CMK (cell line): ENCODE data around the gene DHX35.

Experiments used
- DNase-seq: peaks from one replicate; pipeline ENCODE4 v3.0.0-alpha.2; 2010; ENCODE audit warnings: low read depth

DHX35 gene

GRCh38 chr20:39021748-39022147 is 59.6 kb downstream of the DHX35 start:
- DNase-seq, result no peak

DNA sequence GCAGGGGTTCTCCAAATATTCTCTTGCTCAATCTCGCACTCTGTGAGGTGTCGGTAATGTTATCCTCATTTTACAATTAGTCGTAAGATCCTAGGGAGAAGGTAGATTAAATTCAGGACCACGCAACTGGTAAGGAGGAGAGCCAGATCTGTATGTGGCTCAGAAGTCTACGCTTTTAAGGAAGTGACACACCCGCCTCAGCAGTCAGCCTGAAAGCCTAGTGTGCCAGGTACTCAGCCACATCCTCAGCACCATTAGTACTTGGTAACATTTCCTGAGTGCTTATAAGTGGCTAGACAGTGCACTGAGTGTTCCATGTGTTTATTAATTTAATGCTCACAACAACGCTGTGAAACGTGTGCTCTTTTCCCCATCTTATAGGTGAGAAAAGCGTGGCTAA is 63.7 kb downstream of the DHX35 start:
- no peak for DNase-seq

DNA sequence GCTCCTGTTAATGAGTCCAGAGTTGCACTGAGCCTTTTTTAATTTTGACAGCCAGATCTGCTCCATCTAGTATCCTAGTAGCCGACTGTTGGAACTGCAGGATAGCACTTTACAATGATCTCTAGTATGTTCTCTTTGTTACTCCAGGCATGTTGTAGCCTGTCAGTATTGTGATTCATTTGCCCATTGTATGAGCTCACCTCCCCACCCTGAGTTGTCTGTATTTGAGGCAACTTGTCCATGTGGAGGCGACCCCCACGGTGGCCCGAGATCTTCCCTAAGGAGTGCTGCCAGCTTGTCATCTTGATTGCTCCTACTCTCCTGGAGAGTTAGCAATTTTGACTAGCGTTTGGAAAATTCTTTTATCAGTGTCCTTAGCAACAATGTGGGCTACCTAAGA is 67.2 kb downstream of the DHX35 start:
- DNase-seq, result no peak

DNA sequence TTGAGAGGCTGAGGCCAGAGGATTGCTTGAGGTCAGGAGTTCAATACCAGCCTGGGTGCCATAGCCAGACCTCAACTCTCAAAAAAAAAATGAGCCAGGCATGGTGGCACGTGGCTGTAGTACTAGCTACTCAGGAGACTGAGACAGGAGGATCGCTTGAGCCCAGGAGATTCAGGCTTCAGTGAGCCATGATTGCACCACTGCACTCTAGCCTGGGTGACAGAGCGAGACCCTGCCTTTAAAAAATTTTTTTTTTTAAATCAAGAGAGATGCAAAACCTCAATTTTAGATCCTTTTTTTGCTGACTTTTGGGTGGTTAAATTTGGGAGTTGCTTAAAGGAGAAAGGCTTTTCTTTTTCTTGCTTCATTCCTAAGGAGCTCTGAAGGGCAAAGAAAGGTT is 70.9 kb downstream of the DHX35 start:
- DNase-seq, result no peak

- no peak for DNase-seq
These were observed 73.9 kb downstream of the DHX35 start for GRCh38 chr20:39036011-39036410.

- DNase-seq, result no peak
These were observed 74.7 kb downstream of the DHX35 start for GRCh38 chr20:39036851-39037250.

DNA sequence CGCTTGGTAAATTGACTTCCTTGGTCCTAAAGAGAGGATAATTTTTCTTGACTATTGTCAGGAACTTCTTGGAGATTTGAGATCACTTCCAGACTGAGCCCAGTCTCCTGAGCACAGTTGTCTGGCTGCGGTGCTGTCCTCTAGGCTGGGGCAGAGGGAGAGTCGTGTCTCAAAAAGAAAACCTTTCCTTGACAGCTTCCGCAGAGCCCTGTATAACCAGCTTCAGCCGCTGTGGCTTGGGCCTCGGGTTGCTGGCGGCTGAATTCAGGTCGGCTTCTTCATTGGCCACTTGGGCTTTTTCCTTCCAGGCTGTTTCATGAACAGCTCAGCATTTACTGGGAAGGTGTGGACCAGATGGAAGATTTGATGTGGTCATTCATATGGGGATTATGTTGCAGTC is 75.9 kb downstream of the DHX35 start:
- no peak for DNase-seq

- DNase-seq, result no peak
These were observed 76.4 kb downstream of the DHX35 start for GRCh38 chr20:39038495-39038894.

DNA sequence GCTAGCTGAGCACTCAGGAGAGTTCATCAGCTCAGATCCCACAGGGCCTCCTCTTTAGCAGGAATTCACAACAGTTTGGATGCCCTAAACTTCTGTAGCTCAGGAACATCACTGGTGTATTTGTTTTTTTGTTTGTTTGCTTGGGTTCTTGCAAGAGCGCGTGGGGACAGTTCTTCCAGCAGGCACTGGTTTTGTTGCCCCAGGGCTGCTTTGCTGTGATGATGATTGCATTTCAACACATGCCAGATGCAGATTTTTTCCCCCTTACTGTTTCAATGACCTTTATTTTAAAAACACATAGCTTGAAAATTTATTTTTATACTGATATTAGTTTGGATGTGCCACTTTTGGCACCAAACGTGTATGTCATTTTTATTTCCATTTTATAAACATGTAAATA is 77.1 kb downstream of the DHX35 start:
- no peak for DNase-seq

DNA sequence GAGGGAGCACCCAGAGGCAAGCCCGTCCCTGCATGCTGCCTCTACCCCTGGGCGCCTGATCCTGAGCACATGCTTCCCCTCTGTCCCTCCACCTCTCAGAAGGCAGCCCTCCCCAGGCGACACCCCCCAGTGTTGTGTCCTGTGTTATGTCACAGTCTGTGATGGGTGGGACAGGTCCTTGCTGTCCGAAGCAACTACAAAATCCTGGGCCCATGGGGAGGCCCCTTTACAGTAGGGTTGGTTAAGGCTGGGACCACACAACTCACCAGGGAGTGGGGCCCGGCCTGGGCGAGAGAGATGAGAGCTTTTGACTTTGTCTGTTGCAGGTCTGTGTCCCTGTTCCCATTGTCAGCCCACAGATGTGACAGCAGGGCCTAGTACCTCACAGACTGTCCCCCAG is 78.0 kb downstream of the DHX35 start:
- DNase-seq, result no peak

DNA sequence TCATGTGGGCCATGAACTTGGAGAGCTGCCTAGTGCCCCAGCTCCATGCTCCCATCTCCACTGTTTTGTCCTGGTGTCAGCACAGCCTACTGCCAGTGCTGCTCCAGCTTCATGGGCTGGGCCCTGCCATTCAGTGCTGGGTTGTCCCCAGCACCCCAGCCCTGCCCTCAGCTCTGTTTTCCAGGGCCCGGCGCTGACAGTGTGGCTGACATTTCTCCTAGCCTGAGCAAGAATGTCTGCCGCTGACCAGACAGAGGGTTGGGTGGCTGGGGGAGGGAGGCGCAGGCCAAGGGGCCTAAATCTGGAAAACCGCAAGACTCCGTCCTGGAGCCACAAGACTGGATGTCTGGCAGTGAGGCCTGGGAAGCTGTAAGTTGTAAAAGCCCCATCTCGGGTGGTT is 78.9 kb downstream of the DHX35 start:
- DNase-seq, result no peak

DNA sequence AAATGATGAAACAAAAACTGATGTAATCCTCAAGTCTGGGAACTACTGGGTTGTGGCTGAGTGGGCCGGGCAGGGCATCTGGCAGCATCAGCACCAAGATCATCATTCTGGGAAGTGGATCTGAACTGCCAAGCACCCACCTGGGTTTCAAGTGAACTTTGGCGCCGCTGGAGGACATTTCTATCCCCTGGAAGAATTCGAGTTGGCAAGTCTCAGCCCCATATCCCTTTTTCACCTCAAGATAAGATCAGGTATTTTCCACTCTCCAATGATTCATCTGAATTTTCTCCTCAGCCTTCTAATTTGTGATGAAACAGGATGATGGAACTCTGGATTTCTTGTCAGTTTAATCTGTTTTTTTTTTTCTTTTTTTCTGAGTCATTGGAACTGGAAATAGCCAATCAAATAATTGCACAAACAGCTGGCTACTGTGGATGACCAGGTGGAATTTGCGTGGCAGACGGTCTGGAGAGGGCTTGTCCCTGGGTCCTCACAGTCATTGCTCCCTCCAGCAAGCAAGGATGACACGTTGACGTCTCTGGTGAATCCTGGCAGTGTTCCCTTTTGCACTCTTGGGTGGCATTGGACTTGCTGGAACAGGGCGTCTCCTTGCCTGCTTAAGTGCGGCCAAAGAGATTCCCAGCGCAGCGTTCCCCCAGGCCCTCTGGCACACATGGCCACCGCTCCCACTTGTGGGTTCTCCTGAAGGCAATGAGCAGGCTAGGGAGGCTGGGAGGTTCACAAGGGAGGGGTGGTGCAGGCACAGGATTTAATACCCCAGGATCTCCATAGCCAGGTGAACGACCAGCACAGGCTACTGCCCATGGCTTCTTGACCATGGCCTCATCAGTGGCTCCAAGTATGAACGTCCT is 80.4 kb downstream of the DHX35 start:
- no peak for DNase-seq

- no peak for DNase-seq
These were observed 82.4 kb downstream of the DHX35 start for GRCh38 chr20:39044501-39044900.

DNA sequence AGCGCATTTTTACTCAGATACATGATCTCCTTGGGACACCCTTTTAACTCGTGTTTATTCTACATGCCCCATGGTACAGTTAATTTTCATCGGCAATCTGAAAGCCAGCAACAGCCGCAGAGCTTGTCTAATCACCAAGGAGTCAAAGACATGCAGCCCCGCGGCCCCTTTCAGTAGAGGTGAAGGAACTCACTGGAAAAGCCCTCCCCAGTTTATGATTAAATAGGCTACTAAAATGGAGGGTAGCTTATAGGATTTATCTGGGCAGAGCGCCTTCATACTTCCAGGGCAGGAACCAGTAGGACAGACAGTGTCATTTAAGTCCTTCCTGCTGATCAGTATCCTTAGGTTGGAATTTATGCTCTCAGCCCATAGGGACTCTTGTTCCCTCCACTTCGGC is 83.5 kb downstream of the DHX35 start:
- DNase-seq, result no peak

GRCh38 chr20:39047417-39047985 is 85.4 kb downstream of the DHX35 start:
- no peak for DNase-seq

GRCh38 chr20:39048000-39048696 is 86.0 kb downstream of the DHX35 start:
- peak; percentile 52 for DNase-seq

- no peak for DNase-seq
These were observed 87.0 kb downstream of the DHX35 start for GRCh38 chr20:39049148-39049547.

DNA sequence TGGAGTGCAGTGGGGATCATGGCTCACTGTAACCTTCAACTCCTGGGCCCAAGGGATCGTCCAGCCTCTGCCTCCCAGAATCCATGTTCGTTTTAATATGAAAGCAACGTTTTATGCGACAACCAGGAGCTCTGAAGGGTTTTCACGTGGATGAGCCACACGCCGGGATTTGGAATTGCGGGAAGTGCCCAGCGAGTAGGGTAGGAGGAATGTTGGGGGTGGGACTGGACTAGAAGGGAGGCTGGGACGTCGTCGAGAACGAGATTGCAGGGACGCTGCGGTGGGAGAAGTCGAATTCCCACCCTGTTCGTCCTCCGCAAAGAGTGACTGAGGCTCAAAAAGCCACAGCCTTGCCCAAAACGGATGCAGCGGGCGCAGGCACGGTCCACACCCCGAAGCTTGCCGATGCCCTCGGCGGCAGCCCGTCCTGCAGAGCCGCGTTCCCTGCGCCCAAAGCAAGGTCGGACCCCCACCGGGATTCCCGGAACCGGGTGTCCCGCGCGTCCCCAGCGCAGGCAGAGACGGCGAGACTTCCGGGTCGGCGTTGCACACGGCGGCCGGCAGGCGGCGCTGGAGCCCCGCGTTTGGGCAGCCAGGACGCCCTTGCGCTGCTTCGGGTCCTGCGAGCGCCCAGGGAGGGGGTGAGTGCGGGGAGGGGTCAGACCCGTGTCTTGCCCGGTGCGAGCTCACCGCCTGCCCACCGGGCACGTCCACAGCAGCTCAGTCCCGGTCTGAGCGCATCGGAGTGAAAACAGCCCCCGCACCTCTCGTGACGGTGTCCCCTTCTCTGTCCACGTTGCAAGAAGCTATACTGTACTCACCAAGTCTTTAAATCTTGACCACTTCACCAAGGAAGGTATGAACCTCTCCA is 87.8 kb downstream of the DHX35 start:
- DNase-seq, result peak; percentile 24

DNA sequence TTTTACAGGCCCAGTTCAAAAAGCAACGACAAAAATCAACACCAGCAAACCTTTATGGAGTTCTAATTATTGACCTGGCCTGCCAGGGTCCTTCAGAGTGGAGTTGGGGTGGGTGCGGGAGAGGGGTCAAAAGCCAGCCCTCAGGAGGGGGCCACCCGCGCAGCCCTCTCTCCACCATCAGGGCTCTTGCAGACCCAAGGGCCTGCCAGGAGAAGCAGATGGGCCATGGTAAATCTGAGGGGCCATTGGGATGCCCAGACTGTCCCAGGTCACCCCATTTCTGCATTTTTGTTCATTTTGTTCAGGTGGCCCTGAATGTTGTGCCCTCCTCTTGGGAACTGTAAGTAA is 88.4 kb downstream of the DHX35 start:
- DNase-seq, result no peak

DNA sequence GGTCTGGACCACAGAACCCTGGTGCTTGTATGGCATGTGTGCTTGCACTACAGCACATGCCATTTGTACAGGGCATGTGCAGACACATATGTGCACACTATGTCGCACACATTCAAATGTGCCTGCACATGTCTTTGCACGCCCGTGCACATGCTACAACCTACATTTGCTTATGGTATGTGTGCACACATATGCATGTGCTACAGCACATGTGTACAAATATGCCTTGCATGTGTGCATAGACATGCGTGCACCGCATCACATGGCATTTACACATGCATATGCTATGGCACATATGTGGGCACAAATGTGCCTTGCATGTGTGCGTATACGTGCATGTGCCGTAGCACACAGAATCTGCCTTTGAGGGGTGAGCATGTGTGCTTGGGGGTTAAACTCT is 90.5 kb downstream of the DHX35 start:
- DNase-seq, result no peak

- no peak for DNase-seq
These were observed 95.0 kb downstream of the DHX35 start for GRCh38 chr20:39057143-39057542.

DNA sequence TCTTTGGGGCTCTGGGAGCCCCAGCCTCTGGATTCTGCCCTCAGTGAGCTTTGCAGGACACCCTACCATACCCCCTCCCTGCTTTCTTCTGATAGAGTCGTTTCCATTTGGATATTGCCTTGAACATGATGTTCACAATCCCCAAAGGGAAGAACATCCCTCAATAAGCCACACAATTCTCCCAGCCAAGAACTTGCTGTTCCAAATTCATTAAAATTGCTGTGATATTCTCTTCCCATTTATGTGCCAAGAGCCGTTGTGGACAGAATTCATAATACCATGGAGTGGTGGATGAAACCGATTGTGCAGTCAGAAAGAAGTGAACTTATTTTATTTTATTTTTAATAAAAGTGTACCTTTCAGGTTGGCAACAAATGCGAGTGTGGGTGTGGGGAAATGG is 95.8 kb downstream of the DHX35 start:
- no peak for DNase-seq
